ENCODE results near the gene IL24.

Gene IL24

DNA sequence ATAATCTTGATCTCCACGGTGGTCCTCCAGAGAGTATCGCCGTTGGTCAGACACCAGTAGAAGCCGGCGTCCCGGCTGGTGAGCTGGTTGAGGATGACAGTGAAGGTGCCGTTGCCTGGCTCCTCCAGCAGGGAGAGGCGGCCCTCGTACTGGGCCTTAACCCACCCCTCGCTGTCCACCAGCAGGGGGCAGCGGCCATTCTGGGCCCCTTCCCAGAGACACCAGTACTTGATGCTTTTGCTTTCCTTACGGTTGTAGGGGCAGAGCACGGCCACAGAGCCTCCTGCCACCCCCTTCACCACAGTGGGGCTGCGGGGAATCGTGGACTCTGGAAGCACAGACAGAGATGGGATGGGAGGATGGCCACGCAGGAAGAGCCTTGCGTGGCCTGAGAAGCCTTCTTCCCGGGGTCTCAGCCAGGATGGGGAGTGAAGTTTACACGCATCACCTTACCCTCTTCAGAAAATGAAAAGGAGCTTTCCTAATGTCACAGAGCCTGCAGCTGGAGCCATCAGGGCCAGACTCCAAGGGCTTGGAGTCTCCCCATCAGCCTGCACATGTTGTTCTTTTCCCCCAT is 38.3 kb downstream of the IL24 start:
- no peaks in the 10 kb centered on the region for H3K36me3 Mint-ChIP-seq (ENCODE audit: low read depth)
- H3K27ac Mint-ChIP-seq = no peak overlapping the region
- no peaks in the 10 kb centered on the region for H3K9me3 Mint-ChIP-seq
- peaks cover 24% of the 10 kb centered on the region for H3K27me3 Mint-ChIP-seq (ENCODE audit: low read depth, poor library complexity)
- no peak overlapping the region for H3K4me3 Mint-ChIP-seq
- peaks cover 22% of the 10 kb centered on the region for H3K4me1 Mint-ChIP-seq
- peak; percentile 49 for DNase-seq
- TF ChIP-seq CTCF (IDR thresholded peaks at IDR 0.05) = peak; percentile 61

- Mint-ChIP-seq H3K9me3 (no peaks in the 10 kb centered on the region), H3K27ac (no peak overlapping the region), H3K36me3 (ENCODE audit: low read depth) (no peaks in the 10 kb centered on the region), H3K4me3 (no peak overlapping the region), H3K27me3 (ENCODE audit: low read depth, poor library complexity) (peaks cover 22% of the 10 kb centered on the region), H3K4me1 (peaks cover 23% of the 10 kb centered on the region)
- TF ChIP-seq CTCF (IDR thresholded peaks at IDR 0.05) = no peak
- DNase-seq = no peak
Measured at GRCh38 chr1:206937425-206937824, 40.2 kb downstream of the IL24 start.

- Mint-ChIP-seq H3K9me3 (no peaks in the 10 kb centered on the region), H3K27ac (no peak overlapping the region), H3K4me3 (no peak overlapping the region), H3K27me3 (ENCODE audit: low read depth, poor library complexity) (peaks cover 31% of the 10 kb centered on the region), H3K4me1 (peaks cover 15% of the 10 kb centered on the region), H3K36me3 (ENCODE audit: low read depth) (no peaks in the 10 kb centered on the region)
- TF ChIP-seq CTCF (IDR thresholded peaks at IDR 0.05) = no peak
- no peak for DNase-seq
Measured at GRCh38 chr1:206939131-206939530, 41.9 kb downstream of the IL24 start.

DNA sequence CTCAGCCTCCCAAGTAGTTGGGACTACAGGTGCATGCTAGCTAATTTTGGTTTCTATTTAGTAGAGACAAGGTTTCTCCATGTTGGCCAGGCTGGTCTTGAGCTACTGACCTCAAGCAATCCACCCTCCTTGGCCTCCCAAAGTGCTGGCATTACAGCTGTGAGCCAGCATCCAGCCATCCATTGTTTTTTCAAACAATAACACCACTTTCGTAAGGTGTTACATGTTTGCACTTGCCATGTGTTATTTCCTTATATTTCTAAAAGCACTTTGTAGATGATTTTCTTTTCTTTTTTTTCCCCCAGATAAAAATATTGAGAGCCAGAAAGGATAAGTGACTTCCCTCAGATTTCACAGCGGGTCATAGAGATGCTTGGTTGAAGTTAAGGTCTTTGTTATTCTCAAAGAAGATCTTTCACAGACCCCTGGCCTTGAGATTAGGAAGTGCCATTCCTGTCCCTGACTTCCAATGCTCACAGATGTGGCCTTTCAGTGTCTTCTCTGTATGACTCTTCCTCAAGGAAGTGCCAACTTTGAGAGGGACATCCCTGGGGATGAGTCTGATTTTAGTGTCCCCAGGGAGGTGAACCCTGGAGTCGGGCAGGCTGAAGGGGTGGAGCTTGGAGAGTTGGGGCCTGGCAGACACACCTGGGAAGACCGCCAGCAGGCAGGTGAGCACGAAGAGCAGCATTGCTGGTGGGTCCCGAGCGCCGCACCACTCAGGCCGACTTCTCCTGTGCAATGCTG is 42.8 kb downstream of the IL24 start:
- TF ChIP-seq CTCF (IDR thresholded peaks at IDR 0.05) = no peak
- no peaks in the 10 kb centered on the region for H3K36me3 Mint-ChIP-seq (ENCODE audit: low read depth)
- no peaks in the 10 kb centered on the region for H3K9me3 Mint-ChIP-seq
- H3K27me3 Mint-ChIP-seq (ENCODE audit: low read depth, poor library complexity) = peaks cover 40% of the 10 kb centered on the region
- H3K4me1 Mint-ChIP-seq = peaks cover 15% of the 10 kb centered on the region
- DNase-seq = no peak
- no peak overlapping the region for H3K27ac Mint-ChIP-seq
- H3K4me3 Mint-ChIP-seq = no peak overlapping the region

DNA sequence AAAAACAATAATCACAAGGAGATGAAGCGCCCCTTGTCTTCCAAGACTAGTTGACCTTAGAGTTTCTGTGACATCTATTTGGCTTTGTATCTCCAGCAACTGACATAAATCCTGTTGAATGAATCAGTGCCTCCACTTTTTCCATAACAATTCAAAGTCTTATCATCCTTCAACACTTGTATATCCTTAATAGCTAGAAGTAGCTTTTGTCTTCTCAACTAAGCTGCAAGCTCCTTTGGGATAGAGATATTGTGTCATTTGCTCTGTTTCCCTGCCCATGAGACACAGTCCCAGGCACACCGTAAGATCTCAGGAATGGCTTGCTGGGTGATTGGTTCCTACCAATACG is 43.3 kb downstream of the IL24 start:
- H3K4me1 Mint-ChIP-seq = peaks cover 15% of the 10 kb centered on the region
- no peak overlapping the region for H3K4me3 Mint-ChIP-seq
- H3K27me3 Mint-ChIP-seq (ENCODE audit: low read depth, poor library complexity) = peaks cover 42% of the 10 kb centered on the region
- DNase-seq = no peak
- no peak overlapping the region for H3K27ac Mint-ChIP-seq
- no peak for TF ChIP-seq CTCF (IDR thresholded peaks at IDR 0.05)
- H3K9me3 Mint-ChIP-seq = no peaks in the 10 kb centered on the region
- no peaks in the 10 kb centered on the region for H3K36me3 Mint-ChIP-seq (ENCODE audit: low read depth)
